GM18873 (cell line): ENCODE data around the gene DPM2.

ENCODE experiments used
- ATAC-seq: cut with Tn5 transposase; IDR thresholded peaks from one replicate; pipeline ENCODE4 v1.9.1; 2021; ENCODE audit warnings: mild to moderate bottlenecking, moderate library complexity, moderate number of reproducible peaks; ENCODE audit not compliant: unreplicated experiment, low FRiP score

The DPM2 gene

GRCh38 chr9:127923046-127923445, 14.6 kb downstream of the DPM2 start:
- ATAC-seq = no peak

- no peak for ATAC-seq
Measured at GRCh38 chr9:127921557-127922120, 16.0 kb downstream of the DPM2 start.

GRCh38 chr9:127920794-127921193, 16.9 kb downstream of the DPM2 start:
- no peak for ATAC-seq

- ATAC-seq = no peak
Measured at GRCh38 chr9:127919253-127919815, 18.3 kb downstream of the DPM2 start.

- no peak for ATAC-seq
Measured at GRCh38 chr9:127918183-127919107, 19.2 kb downstream of the DPM2 start.

- ATAC-seq = no peak
Measured at GRCh38 chr9:127917603-127918002, 20.1 kb downstream of the DPM2 start.

- ATAC-seq = no peak
Measured at GRCh38 chr9:127916720-127917581, 20.7 kb downstream of the DPM2 start, which contains the start of gene ST6GALNAC4. Gene ST6GALNAC4, minus strand, starts transcription at chr9:127917041. Its CDS starts 622 bp downstream, at chr9:127916419.

GRCh38 chr9:127915801-127916719, 21.6 kb downstream of the DPM2 start:
- no peak for ATAC-seq

- no peak for ATAC-seq
Measured at GRCh38 chr9:127915325-127915752, 22.3 kb downstream of the DPM2 start.

GRCh38 chr9:127913682-127914081, 24.0 kb downstream of the DPM2 start:
- no peak for ATAC-seq

- no peak for ATAC-seq
Measured at GRCh38 chr9:127912882-127913281, 24.8 kb downstream of the DPM2 start.

GRCh38 chr9:127912296-127912695, 25.4 kb downstream of the DPM2 start:
- ATAC-seq = no peak

- ATAC-seq = no peak
Measured at GRCh38 chr9:127910613-127911205, 26.9 kb downstream of the DPM2 start.

GRCh38 chr9:127909839-127910273, 27.8 kb downstream of the DPM2 start:
- no peak for ATAC-seq

GRCh38 chr9:127908660-127908926, 29.1 kb downstream of the DPM2 start:
- no peak for ATAC-seq

- no peak for ATAC-seq
Measured at GRCh38 chr9:127907867-127908659, 29.6 kb downstream of the DPM2 start.

- no peak for ATAC-seq
Measured at GRCh38 chr9:127905788-127906191, 31.9 kb downstream of the DPM2 start.

- no peak for ATAC-seq
Measured at GRCh38 chr9:127905004-127905728, 32.5 kb downstream of the DPM2 start.
